GM21390 (cell line): ENCODE measurements around the gene GZMM.
"Not testable (repeated sequence)": the region's sequence is repeated elsewhere in the genome, so short reads cannot be mapped to it uniquely, and the experiment has no call there.

Experiments
- ATAC-seq: cut with Tn5 transposase; IDR thresholded peaks from one replicate; pipeline ENCODE4 v1.9.1; 2021; ENCODE audit not compliant: unreplicated experiment

Gene GZMM

DNA sequence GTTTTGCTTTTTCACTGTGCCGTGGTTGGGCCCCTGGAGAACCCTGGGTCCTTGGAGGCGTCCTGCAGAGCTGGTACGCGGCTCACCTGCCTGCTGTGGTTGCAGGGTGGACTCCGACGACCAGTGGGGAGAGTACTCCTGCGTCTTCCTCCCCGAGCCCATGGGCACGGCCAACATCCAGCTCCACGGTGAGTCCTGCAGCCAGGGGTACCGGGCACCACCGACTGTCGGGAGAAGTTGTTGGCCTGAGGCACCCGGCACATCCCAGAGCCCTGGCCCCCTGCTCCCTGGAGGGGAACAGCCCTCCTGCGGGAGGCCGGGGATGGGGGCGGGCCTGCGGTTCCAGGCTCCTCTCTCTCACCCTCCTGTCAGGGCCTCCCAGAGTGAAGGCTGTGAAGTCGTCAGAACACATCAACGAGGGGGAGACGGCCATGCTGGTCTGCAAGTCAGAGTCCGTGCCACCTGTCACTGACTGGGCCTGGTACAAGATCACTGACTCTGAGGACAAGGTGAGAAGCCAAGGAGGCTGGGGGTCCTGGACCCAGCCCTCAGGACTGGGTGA is 36.5 kb downstream of the GZMM start:
- ATAC-seq = no peak

GRCh38 chr19:581399-582111 is 37.7 kb downstream of the GZMM start:
- no peak for ATAC-seq

GRCh38 chr19:582497-583197 is 38.8 kb downstream of the GZMM start:
- no peak for ATAC-seq

GRCh38 chr19:583198-583967 is 39.5 kb downstream of the GZMM start:
- ATAC-seq = no peak

- ATAC-seq = no peak
These were observed 40.1 kb downstream of the GZMM start for GRCh38 chr19:583968-584239.

GRCh38 chr19:584240-585001 is 40.6 kb downstream of the GZMM start:
- ATAC-seq = no peak

DNA sequence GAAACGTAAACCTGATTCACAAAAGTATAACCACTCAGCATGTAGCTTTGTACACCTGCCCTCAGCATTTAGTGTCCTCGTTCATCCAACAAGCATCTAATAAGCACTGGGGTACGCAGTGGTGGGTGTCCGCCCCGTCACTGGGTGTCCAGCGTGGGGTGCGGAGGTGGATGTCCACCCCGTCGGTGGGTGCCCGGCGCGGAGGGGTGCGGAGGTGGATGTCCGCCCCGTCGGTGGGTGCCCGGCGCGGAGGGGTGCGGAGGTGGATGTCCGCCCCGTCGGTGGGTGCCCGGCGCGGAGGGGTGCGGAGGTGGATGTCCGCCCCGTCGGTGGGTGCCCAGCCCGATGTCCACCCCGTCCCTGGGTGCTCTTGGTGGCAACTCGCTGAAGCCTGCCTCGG is 41.3 kb downstream of the GZMM start:
- ATAC-seq = not testable (repeated sequence)

GRCh38 chr19:585551-586110 is 41.8 kb downstream of the GZMM start:
- no peak for ATAC-seq

DNA sequence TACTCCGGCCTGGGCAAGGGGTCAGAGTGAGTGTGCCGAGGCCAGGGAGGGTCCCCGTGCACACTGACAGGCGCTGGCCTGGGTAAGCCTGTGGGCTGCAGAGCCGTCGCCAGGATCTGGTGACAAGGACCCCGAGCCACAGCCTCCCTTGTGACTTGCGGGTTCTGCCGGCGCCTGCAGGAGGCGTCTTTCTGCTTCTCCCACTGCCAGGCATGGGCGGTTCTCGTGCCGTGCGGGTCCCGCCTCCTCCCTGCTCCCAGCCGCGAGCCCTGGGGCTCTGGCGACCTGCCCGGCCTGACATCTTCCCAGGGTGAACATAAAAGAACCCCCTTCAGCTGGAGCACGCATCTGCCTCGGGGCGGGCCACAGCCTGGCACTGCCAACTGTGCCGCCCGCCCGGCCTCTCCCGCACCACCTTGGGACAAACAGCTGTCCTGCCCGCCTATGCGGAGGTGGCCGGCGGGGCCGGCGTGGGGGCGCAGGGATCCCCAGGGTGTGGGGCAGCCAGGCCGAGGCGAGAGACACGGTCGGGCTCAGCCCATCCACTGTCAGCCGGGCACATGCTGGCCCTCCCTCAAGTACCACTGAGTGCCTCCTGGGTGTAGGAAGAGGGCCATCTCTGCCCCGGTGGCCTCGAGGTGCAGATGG is 44.4 kb downstream of the GZMM start:
- no peak for ATAC-seq

DNA sequence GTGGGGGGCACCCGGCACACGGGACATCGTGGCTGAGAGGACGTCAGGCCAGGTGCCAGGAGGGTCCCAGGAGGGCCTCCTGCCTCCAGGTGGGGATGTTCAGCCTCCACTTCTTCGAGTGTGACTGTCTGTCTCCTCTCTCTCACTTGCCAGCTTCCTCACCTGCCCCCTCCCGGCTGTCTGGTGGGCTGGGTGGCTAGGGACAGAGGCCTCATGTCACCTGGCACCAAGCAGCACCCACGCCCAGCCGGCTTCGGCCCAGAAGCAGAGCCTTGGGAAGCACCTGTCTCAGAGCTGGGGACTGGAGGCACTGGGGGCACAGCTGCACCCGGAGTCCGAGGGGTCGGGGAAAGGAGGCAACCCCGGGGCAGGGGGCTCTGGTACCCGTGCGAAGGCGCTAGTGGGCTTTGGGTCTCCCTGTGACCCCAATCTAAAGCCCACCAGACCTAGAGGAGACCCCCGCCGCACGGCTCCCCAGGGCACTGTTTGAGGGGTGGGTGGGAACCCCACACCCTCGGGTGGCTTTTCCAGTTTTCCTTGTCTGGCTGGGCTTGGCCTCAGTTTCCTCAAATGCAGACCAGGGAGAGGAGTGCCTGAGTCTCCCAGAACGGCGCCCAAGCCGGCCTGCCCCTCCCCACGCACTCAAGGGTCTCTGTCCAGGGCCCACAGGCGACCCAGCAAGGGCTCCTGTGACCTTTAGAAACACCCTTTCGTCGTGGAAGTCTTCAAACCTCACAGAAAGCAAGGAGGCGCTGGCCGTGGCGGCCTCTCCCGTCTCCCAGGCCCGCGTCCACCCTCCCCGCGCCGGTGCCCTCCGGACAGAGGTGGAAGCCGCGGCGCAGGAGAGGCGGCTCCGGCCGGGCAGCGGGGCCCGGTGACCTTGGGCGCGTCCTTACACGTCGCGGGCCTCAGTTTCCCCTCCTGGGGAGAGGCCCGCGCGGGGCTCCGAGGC is 45.2 kb downstream of the GZMM start:
- no peak for ATAC-seq

DNA sequence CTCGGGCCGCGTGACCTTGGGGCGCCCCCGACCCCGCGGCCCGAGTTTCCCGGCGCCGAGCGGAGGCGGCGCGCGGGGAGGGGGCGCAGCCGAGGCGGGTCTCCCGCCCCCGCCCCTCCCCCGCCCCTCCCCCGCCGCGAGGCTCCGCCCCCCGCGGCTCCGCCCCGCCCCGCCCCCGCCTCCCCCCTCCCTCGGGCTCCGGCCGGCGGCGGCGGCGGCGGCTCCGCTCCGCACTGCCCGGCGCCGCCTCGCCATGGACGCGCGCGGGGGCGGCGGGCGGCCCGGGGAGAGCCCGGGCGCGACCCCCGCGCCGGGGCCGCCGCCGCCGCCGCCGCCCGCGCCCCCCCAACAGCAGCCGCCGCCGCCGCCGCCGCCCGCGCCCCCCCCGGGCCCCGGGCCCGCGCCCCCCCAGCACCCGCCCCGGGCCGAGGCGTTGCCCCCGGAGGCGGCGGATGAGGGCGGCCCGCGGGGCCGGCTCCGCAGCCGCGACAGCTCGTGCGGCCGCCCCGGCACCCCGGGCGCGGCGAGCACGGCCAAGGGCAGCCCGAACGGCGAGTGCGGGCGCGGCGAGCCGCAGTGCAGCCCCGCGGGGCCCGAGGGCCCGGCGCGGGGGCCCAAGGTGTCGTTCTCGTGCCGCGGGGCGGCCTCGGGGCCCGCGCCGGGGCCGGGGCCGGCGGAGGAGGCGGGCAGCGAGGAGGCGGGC is 46.0 kb downstream of the GZMM start, which contains the start of gene HCN2:
Gene HCN2, plus strand, starts transcription at position 189 of the 703 bp plus-strand sequence. Its CDS starts 65 bp downstream, at position 254.
- ATAC-seq = no peak

GRCh38 chr19:590396-590745 is 46.5 kb downstream of the GZMM start:
- ATAC-seq = no peak

GRCh38 chr19:590750-591098 is 46.9 kb downstream of the GZMM start:
- ATAC-seq = no peak

DNA sequence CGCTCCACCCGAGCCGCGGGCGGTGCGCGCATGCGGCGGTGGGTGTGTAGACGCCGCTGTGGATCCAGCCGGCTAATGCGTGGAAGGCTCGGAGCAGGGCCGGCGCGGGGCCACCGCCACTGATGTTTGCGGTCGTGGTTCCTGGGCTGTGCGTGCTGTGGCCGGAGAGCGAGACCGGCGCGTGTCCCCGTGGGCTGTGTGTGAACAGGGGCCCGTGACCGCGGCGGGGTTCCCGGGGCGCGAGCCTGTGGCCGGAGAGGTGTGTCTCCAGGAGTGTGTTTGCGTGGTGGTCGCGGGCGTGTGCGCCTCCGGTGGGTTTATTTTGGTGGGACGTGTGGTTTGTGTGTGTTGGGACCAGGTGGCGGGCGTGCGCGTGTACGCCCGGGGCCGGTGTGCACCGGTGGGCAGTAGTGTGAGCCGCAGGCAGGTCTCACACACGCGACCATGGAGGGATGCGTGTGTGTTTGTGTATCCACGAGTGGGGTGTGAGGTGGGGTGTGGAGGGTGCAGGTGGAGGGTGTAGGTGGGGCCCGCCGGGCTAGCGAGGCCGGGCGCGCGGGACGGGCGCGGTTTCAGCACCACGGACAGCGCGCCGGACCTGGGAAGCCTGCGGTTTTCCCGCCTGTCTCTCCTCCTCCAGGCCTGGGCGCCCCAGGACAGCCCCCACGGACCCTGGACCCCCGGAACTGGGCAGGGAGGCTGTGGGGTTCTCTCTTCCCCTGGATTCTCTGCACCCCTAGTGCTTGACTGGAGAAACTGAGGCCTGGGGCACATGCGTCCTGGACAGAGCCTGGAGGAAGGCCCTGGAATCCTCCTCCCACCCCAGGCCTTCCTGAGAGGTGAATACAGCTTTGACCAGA is 47.5 kb downstream of the GZMM start:
- ATAC-seq = no peak

- no peak for ATAC-seq
These were observed 48.2 kb downstream of the GZMM start for GRCh38 chr19:592101-592500.

DNA sequence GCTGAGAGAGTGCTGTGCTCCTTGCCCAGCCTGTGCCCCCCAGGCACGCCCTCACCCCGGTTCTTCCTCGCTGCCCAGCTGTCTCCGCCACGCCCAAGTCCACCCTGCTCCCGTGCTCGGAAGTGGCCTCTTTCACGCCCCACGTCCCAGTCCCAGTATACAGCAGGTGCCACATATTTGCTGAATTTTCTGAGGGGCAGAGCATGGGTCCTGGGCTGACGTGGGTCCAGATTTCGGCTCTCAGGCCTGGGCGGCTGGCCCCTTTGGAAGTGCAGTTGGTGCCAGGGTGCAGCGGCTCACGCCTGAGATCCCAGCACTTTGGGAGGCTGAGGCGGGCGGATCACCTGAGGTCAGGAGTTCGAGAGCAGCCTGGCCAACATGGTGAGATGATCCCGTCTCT is 49.2 kb downstream of the GZMM start:
- ATAC-seq = no peak

DNA sequence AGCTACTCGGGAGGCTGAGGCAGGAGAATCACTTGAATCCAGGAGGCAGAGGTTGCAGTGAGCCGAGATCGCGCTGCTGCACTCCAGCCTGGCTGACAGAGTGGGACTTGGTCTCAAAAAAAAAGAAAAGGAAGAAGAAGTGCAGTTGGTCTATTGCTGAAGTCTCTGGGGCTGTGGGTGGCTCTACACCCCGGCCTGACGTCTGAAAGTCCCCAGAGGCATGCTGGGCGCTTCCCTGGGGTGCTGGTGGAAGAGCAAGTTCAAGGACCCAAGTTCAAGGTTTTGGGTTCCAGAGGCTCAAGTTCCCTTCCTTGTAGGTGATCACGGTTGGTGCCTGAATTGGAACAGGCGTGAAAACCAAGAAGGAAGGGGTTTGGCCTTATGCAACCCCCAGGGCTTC is 49.7 kb downstream of the GZMM start:
- ATAC-seq = no peak
